ENCODE results near the gene GIPC2. TPM values are rescaled to one million over a fixed set of nuclear protein-coding genes. Genes with fewer than 3 reads are reported as not detected.
"Not testable (repeated sequence)": the region's sequence is repeated elsewhere in the genome, so short reads cannot be mapped to it uniquely, and the experiment has no call there.

Gene GIPC2
- total and polyA plus RNA-seq, 11 donors, result 0.99 to 4.0 (median 2.5) TPM

- ATAC-seq (peak; percentile 28 to 41 (median 31)), DNase-seq (no peak)
- 46 to 63% (median 54%) methylated on average over 2 of the region's 2 CpGs for WGBS, 4 donors
- H3K36me3 ChIP-seq, result no peaks in the 10 kb centered on the region
- H3K27me3 ChIP-seq, result no peaks in the 10 kb centered on the region
- TF ChIP-seq CTCF (IDR thresholded peaks at IDR 0.05) (no peak), POLR2A (IDR thresholded peaks at IDR 0.05) (no peak)
- H3K9me3 ChIP-seq, result no peaks in the 10 kb centered on the region
- H3K4me1 ChIP-seq, result peaks cover 0 to 15% (median 2%) of the 10 kb centered on the region in 12 donors
- intact Hi-C loops (cut with DNase I), result no loop called here
- H3K27ac ChIP-seq, result peak overlapping the region in 4 of 12 donors; percentile 9 to 35 (median 16)
- H3K4me3 ChIP-seq, result no peak overlapping the region
Measured at GRCh38 chr1:78061825-78062523, 16.2 kb downstream of the GIPC2 start.

- not testable (repeated sequence) for ATAC-seq
- WGBS, 4 donors, result 96 to 98% (median 97%) methylated on average over 2 of the region's 2 CpGs
Measured at GRCh38 chr1:78064886-78065285, 19.1 kb downstream of the GIPC2 start.

GRCh38 chr1:78068681-78069283 lies 23.0 kb downstream of the GIPC2 start:
- peaks cover 0 to 42% (median 15%) of the 10 kb centered on the region in 12 donors for H3K4me1 ChIP-seq
- no peak overlapping the region for H3K4me3 ChIP-seq
- H3K27me3 ChIP-seq, result no peaks in the 10 kb centered on the region
- peak overlapping the region in 11 of 12 donors; percentile 12 to 90 (median 64) for H3K27ac ChIP-seq
- H3K9me3 ChIP-seq, result no peaks in the 10 kb centered on the region
- ATAC-seq, result peak; percentile 82 to 90 (median 86)
- DNase-seq, result peak in 4 of 5 donors; percentile 30 to 71 (median 66)
- 39 to 59% (median 43%) methylated on average over 2 to 3 of the region's 3 CpGs for WGBS, 4 donors
- H3K36me3 ChIP-seq, result no peaks in the 10 kb centered on the region
- TF ChIP-seq POLR2A (IDR thresholded peaks at IDR 0.05) (no peak), CTCF (IDR thresholded peaks at IDR 0.05) (no peak)
- intact Hi-C loops (cut with DNase I), result no loop called here

More at GRCh38 chr1:78064886-78065285, 19.1 kb downstream of the GIPC2 start:
- peaks cover 0 to 25% (median 3%) of the 10 kb centered on the region in 12 donors for H3K4me1 ChIP-seq
- H3K27ac ChIP-seq; H3K36me3 ChIP-seq; DNase-seq; intact Hi-C loops (cut with DNase I); H3K9me3 ChIP-seq; H3K27me3 ChIP-seq; H3K4me3 ChIP-seq: not testable (repeated sequence)

DNA sequence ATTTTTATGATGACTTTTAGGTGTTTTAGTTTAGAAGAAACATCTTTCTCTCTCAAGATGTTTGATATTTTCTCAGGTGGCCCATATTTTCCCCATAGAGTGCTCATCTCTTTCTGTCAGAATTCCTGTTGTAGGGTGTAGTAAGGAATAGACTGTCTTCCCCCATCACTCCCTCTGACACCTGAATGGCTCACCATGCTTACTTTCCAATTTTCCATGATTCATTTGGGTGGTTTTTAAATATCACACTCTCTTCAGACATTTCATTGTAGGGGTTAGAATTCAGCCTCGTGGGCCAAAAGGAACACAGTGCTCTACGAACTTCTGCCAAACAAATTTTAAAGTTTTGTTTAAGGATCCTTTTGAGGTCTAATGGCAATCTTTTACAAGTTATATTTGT lies 24.0 kb downstream of the GIPC2 start:
- ATAC-seq (peak in 1 of 4 donors; percentile 35), DNase-seq (no peak)
- Histone ChIP-seq H3K9me3 (no peaks in the 10 kb centered on the region), H3K27me3 (no peaks in the 10 kb centered on the region), H3K27ac (peak overlapping the region in 11 of 12 donors; percentile 28 to 90 (median 67)), H3K36me3 (no peaks in the 10 kb centered on the region), H3K4me3 (no peak overlapping the region), H3K4me1 (peaks cover 0 to 48% (median 15%) of the 10 kb centered on the region in 12 donors)
- 55 to 64% (median 61%) methylated on average over 2 of the region's 2 CpGs for WGBS, 4 donors
- intact Hi-C loops (cut with DNase I), result no loop called here
- TF ChIP-seq POLR2A (IDR thresholded peaks at IDR 0.05), result no peak
- TF ChIP-seq CTCF (IDR thresholded peaks at IDR 0.05), result no peak

All from heart left ventricle (tissue), 16 donors.